Measurements from ENCODE around the gene GRIA3.

The GRIA3 gene

GRCh38 chrX:123172869-123173268 is 11.2 kb upstream of the GRIA3 start:
- no peaks in the 10 kb centered on the region for H3K9me3 ChIP-seq (ENCODE audit: insufficient read depth, low read depth, low read length)
- H3K4me1 ChIP-seq (ENCODE audit: insufficient read depth, low read length): peaks cover 4% of the 10 kb centered on the region; the same call in 1 of the 2 replicates

GRCh38 chrX:123173833-123174232 is 10.2 kb upstream of the GRIA3 start:
- no peaks in the 10 kb centered on the region for H3K36me3 ChIP-seq (ENCODE audit: insufficient read depth, low read depth, low read length)
- H3K9ac ChIP-seq (ENCODE audit: low read depth, low read length): no peak overlapping the region
- H3K27ac ChIP-seq (ENCODE audit: low read length): no peak overlapping the region
- H3K27me3 ChIP-seq (ENCODE audit: insufficient read depth, low read length): no peaks in the 10 kb centered on the region
- no peaks in the 10 kb centered on the region for H3K9me3 ChIP-seq (ENCODE audit: insufficient read depth, low read depth, low read length)
- peaks cover 4% of the 10 kb centered on the region; the same call in 1 of the 2 replicates for H3K4me1 ChIP-seq (ENCODE audit: insufficient read depth, low read length)
- H3K4me3 ChIP-seq (ENCODE audit: low read length): no peak overlapping the region

More at GRCh38 chrX:123172869-123173268, 11.2 kb upstream of the GRIA3 start:
- H3K27ac ChIP-seq (ENCODE audit: low read length): no peak overlapping the region
- H3K9ac ChIP-seq (ENCODE audit: low read depth, low read length): no peak overlapping the region
- H3K4me3 ChIP-seq (ENCODE audit: low read length): no peak overlapping the region
- no peaks in the 10 kb centered on the region for H3K36me3 ChIP-seq (ENCODE audit: insufficient read depth, low read depth, low read length)
- H3K27me3 ChIP-seq (ENCODE audit: insufficient read depth, low read length): no peaks in the 10 kb centered on the region

GRCh38 chrX:123175366-123176122 is 8.5 kb upstream of the GRIA3 start:
- Histone ChIP-seq H3K36me3 (ENCODE audit: insufficient read depth, low read depth, low read length) (no peaks in the 10 kb centered on the region), H3K27ac (ENCODE audit: low read length) (no peak overlapping the region), H3K9ac (ENCODE audit: low read depth, low read length) (no peak overlapping the region), H3K4me1 (ENCODE audit: insufficient read depth, low read length) (peaks cover 4% of the 10 kb centered on the region; the same call in 1 of the 2 replicates), H3K9me3 (ENCODE audit: insufficient read depth, low read depth, low read length) (no peaks in the 10 kb centered on the region), H3K27me3 (ENCODE audit: insufficient read depth, low read length) (no peaks in the 10 kb centered on the region), H3K4me3 (ENCODE audit: low read length) (no peak overlapping the region)

GRCh38 chrX:123181233-123181914 is 2.7 kb upstream of the GRIA3 start:
- Histone ChIP-seq H3K36me3 (ENCODE audit: insufficient read depth, low read depth, low read length) (no peaks in the 10 kb centered on the region), H3K4me3 (ENCODE audit: low read length) (no peak overlapping the region), H3K9me3 (ENCODE audit: insufficient read depth, low read depth, low read length) (no peaks in the 10 kb centered on the region), H3K4me1 (ENCODE audit: insufficient read depth, low read length) (peaks cover 3% of the 10 kb centered on the region; the same call in 1 of the 2 replicates), H3K27ac (ENCODE audit: low read length) (no peak overlapping the region), H3K9ac (ENCODE audit: low read depth, low read length) (no peak overlapping the region), H3K27me3 (ENCODE audit: insufficient read depth, low read length) (peaks cover 12% of the 10 kb centered on the region)

- Histone ChIP-seq H3K27ac (ENCODE audit: low read length) (no peak overlapping the region), H3K9ac (ENCODE audit: low read depth, low read length) (peak overlapping the region; percentile 48; the same call in 1 of the 2 replicates), H3K27me3 (ENCODE audit: insufficient read depth, low read length) (peaks cover 19% of the 10 kb centered on the region), H3K4me1 (ENCODE audit: insufficient read depth, low read length) (peaks cover 3% of the 10 kb centered on the region; the same call in 1 of the 2 replicates), H3K9me3 (ENCODE audit: insufficient read depth, low read depth, low read length) (no peaks in the 10 kb centered on the region), H3K36me3 (ENCODE audit: insufficient read depth, low read depth, low read length) (no peaks in the 10 kb centered on the region), H3K4me3 (ENCODE audit: low read length) (peak overlapping the region; percentile 81)
Measured at GRCh38 chrX:123184866-123185276, 793 bp downstream of the GRIA3 start.

DNA sequence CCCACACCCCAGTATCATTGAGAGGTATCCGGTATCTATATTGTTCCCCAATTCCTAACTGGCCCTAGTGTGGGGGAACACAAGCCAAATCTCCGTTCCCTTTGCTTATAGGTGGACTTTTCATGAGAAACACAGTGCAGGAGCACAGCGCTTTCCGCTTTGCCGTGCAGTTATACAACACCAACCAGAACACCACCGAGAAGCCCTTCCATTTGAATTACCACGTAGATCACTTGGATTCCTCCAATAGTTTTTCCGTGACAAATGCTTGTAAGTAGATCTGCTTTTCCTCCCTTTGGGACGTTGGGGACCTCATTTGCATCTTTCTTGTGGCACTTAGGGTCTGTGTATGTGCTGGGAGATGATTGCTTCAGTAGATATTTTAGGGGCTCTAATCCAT is 1.6 kb downstream of the GRIA3 start:
- Histone ChIP-seq H3K4me1 (ENCODE audit: insufficient read depth, low read length) (peaks cover 5% of the 10 kb centered on the region; the same call in 1 of the 2 replicates), H3K4me3 (ENCODE audit: low read length) (peak overlapping the region; percentile 81)

DNA sequence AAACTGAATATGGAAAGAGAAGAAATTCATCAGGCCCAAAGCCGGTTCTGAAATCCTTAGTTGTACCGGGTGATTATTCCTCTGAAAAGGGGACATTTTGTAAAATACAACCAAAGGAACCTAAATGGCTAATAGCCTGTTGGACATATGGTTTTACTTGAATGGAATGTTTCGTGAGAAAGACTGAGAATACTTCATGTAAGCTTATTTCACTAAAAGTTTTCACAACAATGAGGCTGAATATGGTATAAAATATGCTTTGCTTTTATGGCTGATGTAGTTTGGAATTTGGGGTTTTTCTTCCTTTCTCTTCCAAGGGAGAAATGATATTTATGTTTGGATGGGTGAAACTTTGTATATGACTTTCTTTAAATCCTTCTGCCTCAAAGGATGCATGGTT is 2.7 kb downstream of the GRIA3 start:
- H3K4me1 ChIP-seq (ENCODE audit: insufficient read depth, low read length): peaks cover 13% of the 10 kb centered on the region; the same call in 1 of the 2 replicates
- no peaks in the 10 kb centered on the region for H3K9me3 ChIP-seq (ENCODE audit: insufficient read depth, low read depth, low read length)
- no peaks in the 10 kb centered on the region for H3K36me3 ChIP-seq (ENCODE audit: insufficient read depth, low read depth, low read length)
- no peak overlapping the region for H3K9ac ChIP-seq (ENCODE audit: low read depth, low read length)
- H3K27me3 ChIP-seq (ENCODE audit: insufficient read depth, low read length): peaks cover 19% of the 10 kb centered on the region
- no peak overlapping the region for H3K27ac ChIP-seq (ENCODE audit: low read length)
- no peak overlapping the region for H3K4me3 ChIP-seq (ENCODE audit: low read length)

More for the DNA sequence above, 1.6 kb downstream of the GRIA3 start:
- no peak overlapping the region for H3K9ac ChIP-seq (ENCODE audit: low read depth, low read length)
- H3K9me3 ChIP-seq (ENCODE audit: insufficient read depth, low read depth, low read length): no peaks in the 10 kb centered on the region
- H3K36me3 ChIP-seq (ENCODE audit: insufficient read depth, low read depth, low read length): no peaks in the 10 kb centered on the region
- peaks cover 19% of the 10 kb centered on the region for H3K27me3 ChIP-seq (ENCODE audit: insufficient read depth, low read length)
- H3K27ac ChIP-seq (ENCODE audit: low read length): no peak overlapping the region

DNA sequence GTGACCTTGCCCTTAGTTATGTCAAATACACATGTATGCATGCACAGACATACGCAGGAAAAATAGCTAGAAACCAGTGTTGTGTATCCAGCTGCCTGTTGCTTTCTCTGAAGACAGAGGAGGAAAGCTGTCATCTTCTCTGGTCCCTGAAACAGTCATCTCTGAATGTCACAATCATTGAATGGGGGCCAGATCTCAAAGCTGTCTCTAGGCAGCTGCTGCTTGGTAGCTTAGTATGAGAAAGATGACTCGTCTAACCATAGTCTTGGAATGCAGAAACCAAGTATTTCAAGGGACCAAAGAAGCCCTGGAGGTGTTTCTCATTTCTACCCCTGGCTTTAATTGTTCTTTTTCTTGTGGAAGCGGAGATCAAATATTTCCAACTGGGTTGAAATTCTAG is 4.0 kb downstream of the GRIA3 start:
- Histone ChIP-seq H3K9ac (ENCODE audit: low read depth, low read length) (no peak overlapping the region), H3K4me3 (ENCODE audit: low read length) (no peak overlapping the region), H3K4me1 (ENCODE audit: insufficient read depth, low read length) (peaks cover 10% of the 10 kb centered on the region; the same call in 1 of the 2 replicates), H3K27me3 (ENCODE audit: insufficient read depth, low read length) (peaks cover 19% of the 10 kb centered on the region), H3K36me3 (ENCODE audit: insufficient read depth, low read depth, low read length) (no peaks in the 10 kb centered on the region), H3K9me3 (ENCODE audit: insufficient read depth, low read depth, low read length) (no peaks in the 10 kb centered on the region), H3K27ac (ENCODE audit: low read length) (no peak overlapping the region)

GRCh38 chrX:123189338-123189737 is 5.3 kb downstream of the GRIA3 start:
- H3K27me3 ChIP-seq (ENCODE audit: insufficient read depth, low read length): peaks cover 19% of the 10 kb centered on the region
- no peak overlapping the region for H3K4me3 ChIP-seq (ENCODE audit: low read length)
- H3K27ac ChIP-seq (ENCODE audit: low read length): no peak overlapping the region
- H3K9me3 ChIP-seq (ENCODE audit: insufficient read depth, low read depth, low read length): no peaks in the 10 kb centered on the region
- H3K9ac ChIP-seq (ENCODE audit: low read depth, low read length): no peak overlapping the region
- H3K36me3 ChIP-seq (ENCODE audit: insufficient read depth, low read depth, low read length): no peaks in the 10 kb centered on the region
- H3K4me1 ChIP-seq (ENCODE audit: insufficient read depth, low read length): peaks cover 10% of the 10 kb centered on the region; the same call in 1 of the 2 replicates

DNA sequence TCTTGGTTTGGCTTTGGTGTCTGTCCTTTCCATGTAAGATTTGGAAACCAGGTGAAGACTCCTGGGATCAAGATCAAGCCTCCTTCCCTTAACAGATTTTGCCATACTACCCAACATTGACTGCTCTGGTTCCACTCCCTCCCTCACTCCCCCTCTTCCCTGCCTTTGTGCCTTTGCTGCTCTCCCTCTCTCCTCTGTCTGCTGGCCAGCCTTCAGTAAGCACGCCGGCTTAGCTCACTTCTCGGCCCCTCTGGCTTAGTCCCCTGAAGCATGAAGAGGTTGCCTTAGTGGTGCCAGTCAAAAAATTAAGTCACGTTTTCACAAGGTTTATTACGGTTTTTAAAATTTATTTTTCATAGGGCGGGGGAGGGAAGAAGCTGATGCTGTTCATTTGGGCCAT is 6.0 kb downstream of the GRIA3 start:
- no peaks in the 10 kb centered on the region for H3K36me3 ChIP-seq (ENCODE audit: insufficient read depth, low read depth, low read length)
- no peak overlapping the region; the same call in 1 of the 2 replicates for H3K9ac ChIP-seq (ENCODE audit: low read depth, low read length)
- no peak overlapping the region for H3K27ac ChIP-seq (ENCODE audit: low read length)
- peaks cover 19% of the 10 kb centered on the region for H3K27me3 ChIP-seq (ENCODE audit: insufficient read depth, low read length)
- H3K9me3 ChIP-seq (ENCODE audit: insufficient read depth, low read depth, low read length): no peaks in the 10 kb centered on the region
- no peak overlapping the region for H3K4me3 ChIP-seq (ENCODE audit: low read length)
- peaks cover 10% of the 10 kb centered on the region; the same call in 1 of the 2 replicates for H3K4me1 ChIP-seq (ENCODE audit: insufficient read depth, low read length)

- H3K4me3 ChIP-seq (ENCODE audit: low read length): no peak overlapping the region
- H3K9ac ChIP-seq (ENCODE audit: low read depth, low read length): no peak overlapping the region
- H3K9me3 ChIP-seq (ENCODE audit: insufficient read depth, low read depth, low read length): no peaks in the 10 kb centered on the region
- H3K4me1 ChIP-seq (ENCODE audit: insufficient read depth, low read length): peaks cover 12% of the 10 kb centered on the region; the same call in 1 of the 2 replicates
- H3K27me3 ChIP-seq (ENCODE audit: insufficient read depth, low read length): no peaks in the 10 kb centered on the region
- H3K27ac ChIP-seq (ENCODE audit: low read length): no peak overlapping the region
- H3K36me3 ChIP-seq (ENCODE audit: insufficient read depth, low read depth, low read length): no peaks in the 10 kb centered on the region
Measured at GRCh38 chrX:123193101-123193500, 9.0 kb downstream of the GRIA3 start.

Data from iPS-20b (cell line).